HEK293 (cell line): ENCODE measurements around the gene TMEM176B.

Source experiments
- CTCF ChIA-PET: fragments of 350-600 bp; formaldehyde crosslinking; extraction: SDS; loops from one replicate; lab custom pipeline; 2021; ENCODE audit warnings: antibody characterized with exemption; lab: Yijun Ruan, JAX
- POLR2A ChIA-PET: fragments of 300-600 bp; formaldehyde crosslinking; extraction: SDS; loops from one replicate; lab custom pipeline; 2020; ENCODE audit warnings: antibody characterized with exemption, inconsistent platforms; lab: Yijun Ruan, JAX
- H3K27ac ChIP-seq: fragments of 200-500 bp; sonication (Bioruptor generic); 2 replicates; pipeline ENCODE4 v1.5.1; 2014; ENCODE audit warnings: low read depth, low read length, control low read depth, inconsistent platforms; ENCODE audit errors: extremely low read depth
- H3K36me3 ChIP-seq, 2 experiments: fragments of 200-500 bp in 1 of 2; sonication (Bioruptor generic) in 1 of 2; 1 replicate in 1 of 2; 2 replicates in 1 of 2; pipeline ENCODE4 v1.5.1; 2014 to 2017; ENCODE audit warnings: inconsistent platforms in 2 of 2, low read length in 2 of 2; ENCODE audit not compliant: control insufficient read depth in 2 of 2, insufficient read depth in 1 of 2
- H3K4me1 ChIP-seq: fragments of 200-500 bp; sonication (Bioruptor generic); 2 replicates; pipeline ENCODE4 v1.5.1; 2014; ENCODE audit warnings: mild to moderate bottlenecking, low read length, inconsistent platforms; ENCODE audit not compliant: control insufficient read depth, insufficient read depth
- H3K4me3 ChIP-seq: 2 replicates; pipeline ENCODE4 v1.5.1; 2011; ENCODE audit warnings: low read depth, mild to moderate bottlenecking, control low read depth, low read length, moderate library complexity
- H3K9me3 ChIP-seq: fragments of 200-500 bp; sonication (Bioruptor generic); 2 replicates; pipeline ENCODE4 v1.5.1; 2014; ENCODE audit warnings: low read depth, low read length, inconsistent platforms; ENCODE audit not compliant: control insufficient read depth, insufficient read depth
- ELK4 ChIP-seq: IDR thresholded peaks from 2 replicates; pipeline ENCODE4 v1.6.1; 2011; ENCODE audit warnings: mild to moderate bottlenecking, low read depth, low read length, borderline replicate concordance
- HIC1 ChIP-seq: fragments of 450-650 bp; formaldehyde crosslinking; IDR thresholded peaks from 2 replicates; pipeline ENCODE4 v1.5.1; 2016; ENCODE audit warnings: missing biosample characterization, missing genetic modification characterization
- SALL2 ChIP-seq: fragments of 450-650 bp; formaldehyde crosslinking; IDR thresholded peaks from 2 replicates; pipeline ENCODE4 v1.5.0; 2017; ENCODE audit warnings: missing biosample characterization, mild to moderate bottlenecking, missing genetic modification characterization, borderline replicate concordance
- SP7 ChIP-seq: fragments of 450-650 bp; formaldehyde crosslinking; IDR thresholded peaks from 2 replicates; pipeline ENCODE4 v1.5.1; 2016; ENCODE audit warnings: missing biosample characterization, missing genetic modification characterization
- TSHZ1 ChIP-seq: fragments of 450-650 bp; formaldehyde crosslinking; IDR thresholded peaks from 2 replicates; pipeline ENCODE4 v1.5.1; 2016; ENCODE audit warnings: missing biosample characterization, missing genetic modification characterization, borderline replicate concordance
- ZEB2 ChIP-seq: fragments of 450-650 bp; formaldehyde crosslinking; IDR thresholded peaks from 2 replicates; pipeline ENCODE4 v1.5.1; 2016; ENCODE audit warnings: missing biosample characterization, missing genetic modification characterization
- ZNF132 ChIP-seq: fragments of 450-650 bp; formaldehyde crosslinking; IDR thresholded peaks from 2 replicates; pipeline ENCODE4 v1.5.1; 2017; ENCODE audit warnings: missing biosample characterization, missing genetic modification characterization, borderline replicate concordance
- ZNF221 ChIP-seq: fragments of 450-650 bp; formaldehyde crosslinking; IDR thresholded peaks from 2 replicates; pipeline ENCODE4 v1.5.1; 2017; ENCODE audit warnings: missing biosample characterization, missing genetic modification characterization, borderline replicate concordance
- ZNF24 ChIP-seq: fragments of 450-650 bp; formaldehyde crosslinking; IDR thresholded peaks from 2 replicates; pipeline ENCODE4 v1.5.1; 2016; ENCODE audit warnings: missing biosample characterization, missing genetic modification characterization
- ZNF394 ChIP-seq: fragments of 450-650 bp; formaldehyde crosslinking; IDR thresholded peaks from 2 replicates; pipeline ENCODE4 v1.5.1; 2016; ENCODE audit warnings: missing biosample characterization, missing genetic modification characterization, mild to moderate bottlenecking, moderate library complexity, borderline replicate concordance
- ZNF558 ChIP-seq: fragments of 450-650 bp; formaldehyde crosslinking; IDR thresholded peaks from 2 replicates; pipeline ENCODE4 v1.5.1; 2016; ENCODE audit warnings: missing biosample characterization, missing genetic modification characterization
- ZNF658 ChIP-seq: fragments of 450-650 bp; formaldehyde crosslinking; IDR thresholded peaks from 2 replicates; pipeline ENCODE4; 2016; ENCODE audit warnings: missing biosample characterization, missing genetic modification characterization
- ZNF660 ChIP-seq: fragments of 450-650 bp; IDR thresholded peaks from 2 replicates; pipeline ENCODE4 v1.5.1; 2018; ENCODE audit warnings: missing biosample characterization, mild to moderate bottlenecking, missing genetic modification characterization
- ZNF692 ChIP-seq: fragments of 450-650 bp; formaldehyde crosslinking; IDR thresholded peaks from 2 replicates; pipeline ENCODE4 v1.5.1; 2016; ENCODE audit warnings: missing biosample characterization, missing genetic modification characterization
- ZNF843 ChIP-seq: fragments of 450-650 bp; formaldehyde crosslinking; IDR thresholded peaks from 2 replicates; pipeline ENCODE4 v1.5.1; 2016; ENCODE audit warnings: missing biosample characterization, missing genetic modification characterization
- TF ChIP-seq, protein P1 (sequence below): fragments of 450-650 bp; formaldehyde crosslinking; IDR thresholded peaks from 2 replicates; pipeline ENCODE4 v1.5.1; 2016; ENCODE audit warnings: missing biosample characterization, missing genetic modification characterization
- TF ChIP-seq, protein P2 (sequence below): fragments of 450-650 bp; formaldehyde crosslinking; IDR thresholded peaks from 2 replicates; pipeline ENCODE4 v1.5.1; 2016; ENCODE audit warnings: missing biosample characterization, missing genetic modification characterization
- TF ChIP-seq, protein P3 (sequence below): fragments of 450-650 bp; formaldehyde crosslinking; IDR thresholded peaks from 2 replicates; pipeline ENCODE4 v1.5.1; 2016; ENCODE audit warnings: missing biosample characterization, missing genetic modification characterization

The TMEM176B gene

GRCh38 chr7:150790416-150791075 lies 9.6 kb downstream of the TMEM176B start (continued):
- TF ChIP-seq, protein P1, sequence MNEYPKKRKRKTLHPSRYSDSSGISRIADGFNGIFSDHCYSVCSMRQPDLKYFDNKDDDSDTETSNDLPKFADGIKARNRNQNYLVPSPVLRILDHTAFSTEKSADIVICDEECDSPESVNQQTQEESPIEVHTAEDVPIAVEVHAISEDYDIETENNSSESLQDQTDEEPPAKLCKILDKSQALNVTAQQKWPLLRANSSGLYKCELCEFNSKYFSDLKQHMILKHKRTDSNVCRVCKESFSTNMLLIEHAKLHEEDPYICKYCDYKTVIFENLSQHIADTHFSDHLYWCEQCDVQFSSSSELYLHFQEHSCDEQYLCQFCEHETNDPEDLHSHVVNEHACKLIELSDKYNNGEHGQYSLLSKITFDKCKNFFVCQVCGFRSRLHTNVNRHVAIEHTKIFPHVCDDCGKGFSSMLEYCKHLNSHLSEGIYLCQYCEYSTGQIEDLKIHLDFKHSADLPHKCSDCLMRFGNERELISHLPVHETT (tag by site-specific recombination): no peak
- TF ChIP-seq ZNF132 (tag by site-specific recombination): no peak

DNA sequence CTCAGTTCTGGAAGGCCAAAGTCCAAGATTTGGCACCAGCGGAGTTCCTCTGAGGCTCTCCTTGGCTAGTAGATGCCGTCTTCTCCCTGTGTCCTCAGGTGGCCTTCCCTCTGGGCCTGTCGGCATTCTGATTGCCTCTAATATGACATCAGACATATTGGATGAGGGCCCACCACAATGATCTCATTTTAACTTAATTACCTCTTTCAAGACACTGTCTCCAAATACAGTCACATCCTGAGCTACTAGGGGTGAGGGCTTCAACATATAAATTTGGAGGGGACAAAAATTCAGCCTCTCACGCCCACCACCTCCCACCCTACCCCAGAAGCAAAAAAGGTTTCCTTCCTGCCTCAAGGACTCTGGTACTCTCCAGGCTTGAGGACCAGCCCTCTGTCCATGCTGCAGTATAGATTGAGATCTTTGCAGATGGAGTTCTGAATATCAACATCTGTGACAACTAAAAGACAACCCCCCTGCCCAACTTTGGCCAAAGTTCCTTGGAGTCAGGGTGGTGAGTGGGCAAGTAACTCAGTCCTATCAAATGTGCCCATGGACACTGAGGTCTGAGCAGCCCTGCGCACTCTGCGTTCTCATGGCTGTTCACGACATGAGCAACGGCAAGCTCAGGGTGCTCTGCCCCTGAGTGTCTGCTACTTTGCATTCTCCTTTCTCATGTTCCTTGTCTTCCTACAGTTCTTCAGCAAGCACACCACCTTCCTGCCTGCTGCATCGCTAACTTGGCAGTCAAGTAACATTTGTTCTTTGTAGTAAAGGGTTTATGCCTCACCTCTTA lies 11.5 kb downstream of the TMEM176B start:
- Histone ChIP-seq H3K27ac (peak overlapping the region; percentile 34; the same call in 1 of the 2 replicates), H3K4me1 (0 out of 2 replicates have a peak, but pooled peaks cover 3% of the 10 kb centered on the region), H3K36me3 (no peaks in the 10 kb centered on the region), H3K9me3 (no peaks in the 10 kb centered on the region), H3K4me3 (no peak overlapping the region)
- ChIA-PET POLR2A (interaction anchor here (0.6 kb wide), 2 partner anchors 21 to 461 kb away, joined by 3 to 4 read pairs; no protein-coding TSS in a partner anchor), CTCF (interaction anchor here (0.5 to 4.7 kb wide), 11 partner anchors 8 to 1013 kb away, joined by 3 to 57 read pairs (median 4); no protein-coding TSS in a partner anchor)
- TF ChIP-seq ZNF660 (tag by site-specific recombination) (peak; percentile 72; the same call in 1 of the 2 replicates), ZNF394 (tag by site-specific recombination) (0 out of 2 replicates have a peak, but pooled peaks have one; percentile 7), SP7 (tag by site-specific recombination) (peak; percentile 45; the same call in 1 of the 2 replicates), ZNF692 (tag by site-specific recombination) (peak; percentile 99), SALL2 (no peak), ZEB2 (tag by site-specific recombination) (0 out of 2 replicates have a peak, but pooled peaks have one; percentile 71), HIC1 (peak; percentile 71; the same call in 1 of the 2 replicates), ZNF221 (no peak), ZNF843 (tag by site-specific recombination) (0 out of 2 replicates have a peak, but pooled peaks have one; percentile 42), TSHZ1 (0 out of 2 replicates have a peak, but pooled peaks have one; percentile 9), ZNF658 (tag by site-specific recombination) (no peak), ZNF558 (tag by site-specific recombination) (peak; percentile 86), ELK4 (no peak), ZNF24 (tag by site-specific recombination) (no peak)
- TF ChIP-seq, protein P2, sequence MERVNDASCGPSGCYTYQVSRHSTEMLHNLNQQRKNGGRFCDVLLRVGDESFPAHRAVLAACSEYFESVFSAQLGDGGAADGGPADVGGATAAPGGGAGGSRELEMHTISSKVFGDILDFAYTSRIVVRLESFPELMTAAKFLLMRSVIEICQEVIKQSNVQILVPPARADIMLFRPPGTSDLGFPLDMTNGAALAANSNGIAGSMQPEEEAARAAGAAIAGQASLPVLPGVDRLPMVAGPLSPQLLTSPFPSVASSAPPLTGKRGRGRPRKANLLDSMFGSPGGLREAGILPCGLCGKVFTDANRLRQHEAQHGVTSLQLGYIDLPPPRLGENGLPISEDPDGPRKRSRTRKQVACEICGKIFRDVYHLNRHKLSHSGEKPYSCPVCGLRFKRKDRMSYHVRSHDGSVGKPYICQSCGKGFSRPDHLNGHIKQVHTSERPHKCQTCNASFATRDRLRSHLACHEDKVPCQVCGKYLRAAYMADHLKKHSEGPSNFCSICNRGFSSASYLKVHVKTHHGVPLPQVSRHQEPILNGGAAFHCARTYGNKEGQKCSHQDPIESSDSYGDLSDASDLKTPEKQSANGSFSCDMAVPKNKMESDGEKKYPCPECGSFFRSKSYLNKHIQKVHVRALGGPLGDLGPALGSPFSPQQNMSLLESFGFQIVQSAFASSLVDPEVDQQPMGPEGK (tag by site-specific recombination): peak; percentile 36; the same call in 1 of the 2 replicates
- TF ChIP-seq, protein P3, sequence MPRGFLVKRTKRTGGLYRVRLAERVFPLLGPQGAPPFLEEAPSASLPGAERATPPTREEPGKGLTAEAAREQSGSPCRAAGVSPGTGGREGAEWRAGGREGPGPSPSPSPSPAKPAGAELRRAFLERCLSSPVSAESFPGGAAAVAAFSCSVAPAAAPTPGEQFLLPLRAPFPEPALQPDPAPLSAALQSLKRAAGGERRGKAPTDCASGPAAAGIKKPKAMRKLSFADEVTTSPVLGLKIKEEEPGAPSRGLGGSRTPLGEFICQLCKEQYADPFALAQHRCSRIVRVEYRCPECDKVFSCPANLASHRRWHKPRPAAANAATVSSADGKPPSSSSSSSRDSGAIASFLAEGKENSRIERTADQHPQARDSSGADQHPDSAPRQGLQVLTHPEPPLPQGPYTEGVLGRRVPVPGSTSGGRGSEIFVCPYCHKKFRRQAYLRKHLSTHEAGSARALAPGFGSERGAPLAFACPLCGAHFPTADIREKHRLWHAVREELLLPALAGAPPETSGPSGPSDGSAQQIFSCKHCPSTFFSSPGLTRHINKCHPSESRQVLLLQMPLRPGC (tag by site-specific recombination): peak; percentile 76
